Adrenal gland (tissue), 5 donors: ENCODE measurements around the gene NPAS1.

Experiments used
- CTCF ChIP-seq, 6 experiments: fragments of 450-650 bp in 4 of 6; fragments of 200-600 bp in 2 of 6; sonication (generic) in 1 of 6; IDR thresholded peaks; 1 replicate in 5 of 6; 2 replicates in 1 of 6; pipeline versions ENCODE4 v1.5.1 to v1.8.0; 2016 to 2021; ENCODE audit warnings: antibody characterized with exemption in 6 of 6, mild to moderate bottlenecking in 2 of 6, moderate library complexity in 1 of 6
- POLR2A ChIP-seq, 2 donors: fragments of 450-650 bp; IDR thresholded peaks; one replicate each; pipeline ENCODE4 v1.6.1; 2017; ENCODE audit warnings: antibody characterized with exemption in 2 of 2, mild to moderate bottlenecking in 2 of 2, moderate library complexity in 1 of 2
- donor health status: DM: no; HTN: no; CAD: no.

DNA sequence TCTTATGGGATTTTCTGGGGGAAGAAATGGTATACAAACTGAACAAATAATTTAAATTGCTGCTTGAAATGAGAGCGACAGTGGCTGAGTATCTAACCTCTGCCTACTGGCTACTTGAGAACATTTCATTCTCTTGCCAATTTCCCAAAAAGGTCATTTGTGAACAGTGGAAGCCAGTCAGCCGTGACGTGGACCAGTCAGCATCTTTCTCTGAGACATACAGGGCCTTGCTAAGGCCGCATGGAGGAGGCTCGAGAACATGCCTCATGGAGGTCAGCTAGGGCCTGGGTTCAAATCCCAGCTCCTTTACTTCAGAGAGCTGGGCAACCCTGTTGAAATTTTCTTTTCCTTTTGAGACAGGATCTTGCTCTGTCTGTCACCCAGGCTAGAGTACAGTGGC, 73.6 kb downstream of the NPAS1 start:
- no peak for TF ChIP-seq CTCF (IDR thresholded peaks at IDR 0.05)
- TF ChIP-seq POLR2A (IDR thresholded peaks at IDR 0.05), result no peak
